Esophagus squamous epithelium (tissue), 5 donors: ENCODE results near the gene RACK1. TPM values are rescaled to one million over a fixed set of nuclear protein-coding genes. Genes with fewer than 3 reads are reported as not detected.

Experiments
- DNase-seq: peaks from one replicate; lab custom pipeline; 2025; lab: John Stamatoyannopoulos, UW
- H3K27ac ChIP-seq, 4 donors: fragments of 200-600 bp; sonication (generic); one replicate each; pipeline ENCODE4 v1.5.1; 2016 to 2019; ENCODE audit warnings: mild to moderate bottlenecking in 1 of 4
- H3K27me3 ChIP-seq, 4 donors: fragments of 200-600 bp; sonication (generic); 1 replicate in 3 of 4; 2 replicates in 1 of 4; pipeline versions ENCODE4 v1.5.1 to v1.6.0; 2017 to 2021; ENCODE audit warnings: antibody characterized with exemption in 1 of 4
- H3K36me3 ChIP-seq, 3 donors: fragments of 200-600 bp; sonication (generic); one replicate each; pipeline ENCODE4 v1.5.1; 2016 to 2019
- H3K4me1 ChIP-seq, 3 donors: fragments of 200-600 bp; sonication (generic); one replicate each; pipeline ENCODE4 v1.5.1; 2017 to 2019
- H3K4me3 ChIP-seq, 4 donors: fragments of 200-600 bp; sonication (generic); 1 replicate in 3 of 4; 2 replicates in 1 of 4; pipeline ENCODE4 v1.5.1; 2016 to 2019; ENCODE audit warnings: mild to moderate bottlenecking in 2 of 4, moderate library complexity in 1 of 4
- H3K9me3 ChIP-seq, 3 donors: fragments of 200-600 bp; sonication (generic); one replicate each; pipeline ENCODE4 v1.5.1; 2016 to 2019
- POLR2A ChIP-seq, 4 donors: fragments of 450-650 bp; IDR thresholded peaks; one replicate each; pipeline ENCODE4 v1.6.1; 2017; ENCODE audit warnings: antibody characterized with exemption in 4 of 4, mild to moderate bottlenecking in 4 of 4, moderate library complexity in 3 of 4
- WGBS, 2 donors: methylation state at CpG; one replicate each; pipeline ENCODE4 v1.1.5; 2018; 5-methylcytosine and 5-hydroxymethylcytosine counted together
- intact Hi-C: fragments of 100-400 bp; cut with DNase I; formaldehyde crosslinking; loops from one replicate; pipeline ENCODE4 v1.15.0; 2022
- total RNA-seq, 4 donors: library from RNA; depleted of rRNA; stranded (reverse); fragments of >200 nt; gene quantifications; one replicate each; pipeline ENCODE4 v1.1.0, GENCODE V29; 2016
- TF ChIP-seq, protein P1 (sequence below), 6 experiments: fragments of 450-650 bp in 4 of 6; fragments of 200-600 bp in 2 of 6; sonication (generic) in 2 of 6; IDR thresholded peaks; one replicate each; pipeline ENCODE4 v1.5.1; 2016 to 2019; ENCODE audit warnings: antibody characterized with exemption in 6 of 6, mild to moderate bottlenecking in 4 of 6, moderate library complexity in 4 of 6
- donor health status: DM: yes; HTN: yes; CAD: no.

Gene RACK1
- total RNA-seq, 4 donors from 2014 or later, result 1,705 to 2,735 (median 2,064) TPM

DNA sequence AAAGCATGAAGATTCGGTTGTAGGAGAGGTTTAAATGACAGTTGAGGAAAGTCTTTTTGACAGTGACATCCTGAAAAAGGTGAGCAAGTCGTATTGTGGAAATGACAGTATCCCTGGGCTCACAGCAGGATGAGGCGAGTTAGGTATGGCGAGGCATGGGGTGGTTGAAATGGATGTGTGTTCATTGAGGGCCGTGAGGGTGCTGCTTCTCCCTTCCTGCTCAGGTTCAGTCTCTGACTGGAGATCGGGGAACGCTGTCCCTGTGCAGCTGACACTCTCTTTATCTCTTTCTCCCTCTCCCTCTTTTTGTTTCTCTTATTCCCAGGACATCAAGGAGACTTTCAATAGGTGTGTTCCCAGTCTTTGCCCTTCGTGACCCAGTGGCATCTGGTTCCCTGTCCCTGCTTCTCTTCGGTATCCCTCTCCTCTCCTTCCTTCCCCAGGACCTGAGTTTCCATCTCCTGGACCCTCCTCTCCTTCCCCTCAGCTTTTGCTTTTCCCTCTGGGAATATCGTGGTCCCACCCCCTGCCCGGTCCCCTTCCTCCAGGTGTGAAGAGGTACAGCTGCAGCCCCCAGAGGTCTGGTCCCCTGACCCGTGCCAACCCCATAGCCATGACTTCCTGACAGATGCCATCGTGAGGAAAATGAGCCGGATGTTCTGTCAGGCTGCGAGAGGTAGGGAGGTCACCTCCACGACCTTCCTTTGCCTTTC is 10.5 kb downstream of the RACK1 start:
- Histone ChIP-seq H3K36me3 (peaks cover 13 to 96% (median 43%) of the 10 kb centered on the region in 3 donors), H3K27ac (no peak overlapping the region), H3K27me3 (no peaks in the 10 kb centered on the region), H3K4me1 (peaks cover 0 to 5% (median 0%) of the 10 kb centered on the region in 3 donors), H3K9me3 (no peaks in the 10 kb centered on the region), H3K4me3 (no peak overlapping the region)
- intact Hi-C loops, result no loop called here
- TF ChIP-seq, protein P1, sequence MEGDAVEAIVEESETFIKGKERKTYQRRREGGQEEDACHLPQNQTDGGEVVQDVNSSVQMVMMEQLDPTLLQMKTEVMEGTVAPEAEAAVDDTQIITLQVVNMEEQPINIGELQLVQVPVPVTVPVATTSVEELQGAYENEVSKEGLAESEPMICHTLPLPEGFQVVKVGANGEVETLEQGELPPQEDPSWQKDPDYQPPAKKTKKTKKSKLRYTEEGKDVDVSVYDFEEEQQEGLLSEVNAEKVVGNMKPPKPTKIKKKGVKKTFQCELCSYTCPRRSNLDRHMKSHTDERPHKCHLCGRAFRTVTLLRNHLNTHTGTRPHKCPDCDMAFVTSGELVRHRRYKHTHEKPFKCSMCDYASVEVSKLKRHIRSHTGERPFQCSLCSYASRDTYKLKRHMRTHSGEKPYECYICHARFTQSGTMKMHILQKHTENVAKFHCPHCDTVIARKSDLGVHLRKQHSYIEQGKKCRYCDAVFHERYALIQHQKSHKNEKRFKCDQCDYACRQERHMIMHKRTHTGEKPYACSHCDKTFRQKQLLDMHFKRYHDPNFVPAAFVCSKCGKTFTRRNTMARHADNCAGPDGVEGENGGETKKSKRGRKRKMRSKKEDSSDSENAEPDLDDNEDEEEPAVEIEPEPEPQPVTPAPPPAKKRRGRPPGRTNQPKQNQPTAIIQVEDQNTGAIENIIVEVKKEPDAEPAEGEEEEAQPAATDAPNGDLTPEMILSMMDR (IDR thresholded peaks at IDR 0.05), result no peak
- TF ChIP-seq POLR2A (IDR thresholded peaks at IDR 0.05), result no peak
- WGBS, 2 donors, result 77 to 80% methylated on average over 10 to 16 of the region's 16 CpGs
- no peak for DNase-seq

DNA sequence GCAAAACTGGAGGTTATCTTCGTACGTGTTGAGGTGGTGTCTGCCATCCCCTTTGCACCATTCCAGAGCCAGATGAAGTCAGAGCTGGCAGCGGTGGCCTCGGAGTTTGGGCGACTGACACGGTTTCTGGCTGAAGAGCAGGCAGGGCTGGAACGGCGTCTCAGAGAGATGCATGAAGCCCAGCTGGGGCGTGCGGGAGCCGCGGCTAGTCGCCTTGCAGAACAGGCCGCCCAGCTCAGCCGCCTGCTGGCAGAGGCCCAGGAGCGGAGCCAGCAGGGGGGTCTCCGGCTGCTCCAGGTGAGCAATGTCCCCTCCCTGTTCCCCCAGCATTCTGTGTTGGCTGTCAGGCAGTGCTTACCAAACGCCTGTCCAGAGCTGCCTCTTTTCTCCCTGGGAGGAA is 11.1 kb downstream of the RACK1 start:
- Histone ChIP-seq H3K27me3 (no peaks in the 10 kb centered on the region), H3K4me3 (no peak overlapping the region), H3K9me3 (no peaks in the 10 kb centered on the region), H3K27ac (no peak overlapping the region), H3K4me1 (no peaks in the 10 kb centered on the region), H3K36me3 (peaks cover 8 to 96% (median 37%) of the 10 kb centered on the region in 3 donors)
- no peak for TF ChIP-seq POLR2A (IDR thresholded peaks at IDR 0.05)
- TF ChIP-seq, protein P1 (IDR thresholded peaks at IDR 0.05), result no peak
- intact Hi-C loops, result no loop called here
- WGBS, 2 donors, result 80 to 81% methylated on average over 7 to 12 of the region's 18 CpGs
- DNase-seq, result no peak

DNA sequence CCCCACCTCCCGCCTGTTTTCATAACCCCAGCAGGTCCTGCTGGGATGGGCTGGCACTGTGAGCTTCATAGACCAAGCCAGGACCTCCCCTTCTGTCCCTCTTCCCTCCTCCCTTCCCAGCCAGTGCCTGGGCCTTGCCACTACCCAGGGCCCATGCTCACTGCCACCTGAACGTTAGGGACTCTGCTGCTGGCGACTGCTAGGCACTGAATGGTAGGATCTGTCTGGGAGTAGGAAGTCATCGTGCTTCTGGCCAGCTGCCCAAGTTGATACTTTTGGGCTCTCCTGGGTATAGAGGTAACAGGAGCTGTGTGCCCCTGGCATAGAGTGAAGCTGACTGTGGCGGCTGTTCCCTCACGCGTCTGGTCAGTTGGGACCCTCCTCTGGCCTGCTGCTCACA is 12.3 kb downstream of the RACK1 start:
- intact Hi-C loops, result no loop called here
- WGBS, 2 donors, result 78 to 89% methylated on average over 1 to 2 of the region's 7 CpGs
- H3K4me1 ChIP-seq, result peaks cover 0 to under 1% (median 0%) of the 10 kb centered on the region in 3 donors
- H3K27ac ChIP-seq, result no peak overlapping the region
- TF ChIP-seq, protein P1 (IDR thresholded peaks at IDR 0.05), result no peak
- TF ChIP-seq POLR2A (IDR thresholded peaks at IDR 0.05), result no peak
- DNase-seq, result no peak
- no peaks in the 10 kb centered on the region for H3K9me3 ChIP-seq
- no peak overlapping the region for H3K4me3 ChIP-seq
- H3K27me3 ChIP-seq, result no peaks in the 10 kb centered on the region
- H3K36me3 ChIP-seq, result peaks cover 0 to 96% (median 25%) of the 10 kb centered on the region in 3 donors

DNA sequence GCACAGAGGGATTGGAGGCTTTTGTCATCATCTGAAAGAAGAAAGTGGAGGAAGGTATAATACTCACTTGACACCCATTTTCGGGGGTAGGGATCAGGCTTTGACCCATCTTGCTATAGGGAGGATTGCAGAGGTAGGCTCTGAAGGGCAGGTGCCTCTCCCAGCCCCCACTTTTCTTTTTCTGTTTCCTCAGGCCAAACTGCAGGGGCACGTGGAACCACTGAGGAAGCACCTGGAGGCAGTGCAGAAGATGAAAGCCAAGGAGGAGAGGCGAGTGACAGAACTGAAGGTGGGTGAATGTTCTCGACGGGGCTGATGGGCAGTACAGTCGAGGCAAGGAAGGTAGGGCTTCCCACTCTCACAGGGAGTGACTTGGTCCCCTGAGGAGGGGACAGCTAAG is 13.2 kb downstream of the RACK1 start:
- H3K9me3 ChIP-seq, result no peaks in the 10 kb centered on the region
- DNase-seq, result no peak
- no peaks in the 10 kb centered on the region for H3K27me3 ChIP-seq
- no peak overlapping the region for H3K27ac ChIP-seq
- peaks cover 0 to 9% (median 0%) of the 10 kb centered on the region in 3 donors for H3K4me1 ChIP-seq
- peaks cover 0 to 88% (median 16%) of the 10 kb centered on the region in 3 donors for H3K36me3 ChIP-seq
- intact Hi-C loops, result no loop called here
- WGBS, 2 donors, result 78% methylated on average over 5 of the region's 6 CpGs
- no peak overlapping the region for H3K4me3 ChIP-seq
- TF ChIP-seq, protein P1 (IDR thresholded peaks at IDR 0.05), result no peak
- TF ChIP-seq POLR2A (IDR thresholded peaks at IDR 0.05), result no peak

DNA sequence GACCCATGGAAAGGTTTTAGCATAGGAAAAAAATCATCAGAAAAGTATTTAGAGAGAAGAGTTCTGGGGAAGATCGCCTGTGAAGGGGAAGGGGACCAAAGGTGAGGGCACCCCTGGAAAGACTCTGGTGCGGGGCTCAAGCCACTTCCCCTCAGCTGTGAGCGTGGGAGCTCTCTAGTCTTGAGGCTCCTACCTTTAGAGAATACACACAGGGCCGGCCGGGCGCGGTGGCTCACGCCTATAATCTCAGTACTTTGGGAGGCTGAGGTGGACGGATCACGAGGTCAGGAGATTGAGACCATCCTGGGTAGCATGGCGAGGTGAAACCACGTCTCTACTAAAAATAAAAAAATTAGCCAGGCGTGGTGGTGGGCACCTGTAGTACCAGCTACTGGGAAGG is 13.7 kb downstream of the RACK1 start:
- Histone ChIP-seq H3K4me1 (peaks cover 0 to 15% (median 0%) of the 10 kb centered on the region in 3 donors), H3K4me3 (no peak overlapping the region), H3K9me3 (no peaks in the 10 kb centered on the region), H3K27ac (no peak overlapping the region), H3K36me3 (peaks cover 0 to 82% (median 13%) of the 10 kb centered on the region in 3 donors), H3K27me3 (no peaks in the 10 kb centered on the region)
- WGBS, 2 donors, result 83 to 84% methylated on average over 9 to 13 of the region's 13 CpGs
- TF ChIP-seq POLR2A (IDR thresholded peaks at IDR 0.05), result no peak
- TF ChIP-seq, protein P1 (IDR thresholded peaks at IDR 0.05), result no peak
- intact Hi-C loops, result no loop called here
- DNase-seq, result no peak
